Measurements from ENCODE around the gene SHBG. TPM values are rescaled to one million over a fixed set of nuclear protein-coding genes. Genes with fewer than 3 reads are reported as not detected.

Gene SHBG, protein sequence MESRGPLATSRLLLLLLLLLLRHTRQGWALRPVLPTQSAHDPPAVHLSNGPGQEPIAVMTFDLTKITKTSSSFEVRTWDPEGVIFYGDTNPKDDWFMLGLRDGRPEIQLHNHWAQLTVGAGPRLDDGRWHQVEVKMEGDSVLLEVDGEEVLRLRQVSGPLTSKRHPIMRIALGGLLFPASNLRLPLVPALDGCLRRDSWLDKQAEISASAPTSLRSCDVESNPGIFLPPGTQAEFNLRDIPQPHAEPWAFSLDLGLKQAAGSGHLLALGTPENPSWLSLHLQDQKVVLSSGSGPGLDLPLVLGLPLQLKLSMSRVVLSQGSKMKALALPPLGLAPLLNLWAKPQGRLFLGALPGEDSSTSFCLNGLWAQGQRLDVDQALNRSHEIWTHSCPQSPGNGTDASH
- total RNA-seq (2014; rRNA removed; shearing (Covaris generic)): 0.38 and 0.66 TPM in 2 replicates
- 0.48 and 0.90 TPM in 2 replicates for polyA plus RNA-seq (2016; fragmentation: Nextera tagmentation; extraction: Ambion mirVana)
- long read RNA-seq, partial matches to known transcripts: 1 of 1 reads
- long read RNA-seq, other reads (novel, unspliced or antisense): 0 of 1 reads

DNA sequence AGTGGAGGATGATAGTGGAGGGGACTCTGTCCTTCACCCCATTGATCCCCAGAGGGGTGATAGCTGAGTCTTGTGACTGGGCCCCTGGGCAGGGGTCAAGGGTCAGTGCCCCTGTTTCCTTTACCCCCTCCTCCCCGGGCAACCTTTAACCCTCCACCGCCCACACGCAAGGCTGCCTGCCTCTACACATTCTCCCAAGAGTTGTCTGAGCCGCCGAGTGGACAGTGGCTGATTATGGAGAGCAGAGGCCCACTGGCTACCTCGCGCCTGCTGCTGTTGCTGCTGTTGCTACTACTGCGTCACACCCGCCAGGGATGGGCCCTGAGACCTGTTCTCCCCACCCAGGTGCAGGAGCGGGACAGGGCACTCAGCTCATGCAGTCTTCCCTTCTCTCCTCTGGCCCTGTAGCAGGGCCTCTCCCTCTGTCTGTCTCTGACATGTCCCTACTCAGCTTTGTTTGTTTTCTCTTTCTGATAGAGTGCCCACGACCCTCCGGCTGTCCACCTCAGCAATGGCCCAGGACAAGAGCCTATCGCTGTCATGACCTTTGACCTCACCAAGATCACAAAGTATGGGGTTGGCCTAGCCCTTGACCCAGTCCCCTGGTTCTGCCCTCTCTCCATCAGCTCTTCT lies at the start of gene SHBG:
TSS of gene SHBG (plus strand) at position 197 of the 633 bp plus-strand sequence. CDS start at position 235, 38 bp downstream.
- peaks cover 26% of the 10 kb centered on the region for H3K4me1 Mint-ChIP-seq
- Histone ChIP-seq H3K4me3 (no peak within 1 kb of the TSS), H3K9me2 (ENCODE audit: insufficient read depth) (no peaks in the 10 kb centered on the region), H2AFZ (no peak within 1 kb of the TSS), H3K79me2 (replicated peaks; ENCODE audit: insufficient read depth) (peaks cover 4% of the 10 kb centered on the region; the same call in 1 of the 2 replicates), H3K4me1 (ENCODE audit: insufficient read depth) (peaks cover 7% of the 10 kb centered on the region), H3K4me2 (no peak within 1 kb of the TSS), H3K27ac (ENCODE audit: low read depth) (no peak within 1 kb of the TSS), H3K36me3 (ENCODE audit: insufficient read depth) (no peaks in the 10 kb centered on the region), H3F3A (replicated peaks; ENCODE audit: low read depth) (peaks cover 18% of the 10 kb centered on the region; the same call in 1 of the 2 replicates), H3K27me3 (ENCODE audit: insufficient read depth) (no peaks in the 10 kb centered on the region), H4K20me1 (replicated peaks; ENCODE audit: insufficient read depth) (no peaks in the 10 kb centered on the region)
- H3K27ac Mint-ChIP-seq: no peak within 1 kb of the TSS
- no peaks in the 10 kb centered on the region for H3K9me3 Mint-ChIP-seq
- no peak for ATAC-seq
- H3K4me3 Mint-ChIP-seq: no peak within 1 kb of the TSS; the same call in 2 of the 3 replicates
- no peak for DNase-seq (ENCODE audit: low spot score)
- TF ChIP-seq EZH2 (IDR thresholded peaks at IDR 0.05; ENCODE audit: low read depth, unreplicated experiment): no peak
- TF ChIP-seq, protein P1, sequence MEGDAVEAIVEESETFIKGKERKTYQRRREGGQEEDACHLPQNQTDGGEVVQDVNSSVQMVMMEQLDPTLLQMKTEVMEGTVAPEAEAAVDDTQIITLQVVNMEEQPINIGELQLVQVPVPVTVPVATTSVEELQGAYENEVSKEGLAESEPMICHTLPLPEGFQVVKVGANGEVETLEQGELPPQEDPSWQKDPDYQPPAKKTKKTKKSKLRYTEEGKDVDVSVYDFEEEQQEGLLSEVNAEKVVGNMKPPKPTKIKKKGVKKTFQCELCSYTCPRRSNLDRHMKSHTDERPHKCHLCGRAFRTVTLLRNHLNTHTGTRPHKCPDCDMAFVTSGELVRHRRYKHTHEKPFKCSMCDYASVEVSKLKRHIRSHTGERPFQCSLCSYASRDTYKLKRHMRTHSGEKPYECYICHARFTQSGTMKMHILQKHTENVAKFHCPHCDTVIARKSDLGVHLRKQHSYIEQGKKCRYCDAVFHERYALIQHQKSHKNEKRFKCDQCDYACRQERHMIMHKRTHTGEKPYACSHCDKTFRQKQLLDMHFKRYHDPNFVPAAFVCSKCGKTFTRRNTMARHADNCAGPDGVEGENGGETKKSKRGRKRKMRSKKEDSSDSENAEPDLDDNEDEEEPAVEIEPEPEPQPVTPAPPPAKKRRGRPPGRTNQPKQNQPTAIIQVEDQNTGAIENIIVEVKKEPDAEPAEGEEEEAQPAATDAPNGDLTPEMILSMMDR (conservative IDR thresholded peaks at IDR 0.05; ENCODE audit: low read depth in 2 of 2): no peak
- peaks cover 13% of the 10 kb centered on the region; the same call in 2 of the 3 replicates for H3K36me3 Mint-ChIP-seq (ENCODE audit: low read depth)
- H3K27me3 Mint-ChIP-seq (ENCODE audit: insufficient read depth, low read depth, poor library complexity): peaks cover 28% of the 10 kb centered on the region

DNA sequence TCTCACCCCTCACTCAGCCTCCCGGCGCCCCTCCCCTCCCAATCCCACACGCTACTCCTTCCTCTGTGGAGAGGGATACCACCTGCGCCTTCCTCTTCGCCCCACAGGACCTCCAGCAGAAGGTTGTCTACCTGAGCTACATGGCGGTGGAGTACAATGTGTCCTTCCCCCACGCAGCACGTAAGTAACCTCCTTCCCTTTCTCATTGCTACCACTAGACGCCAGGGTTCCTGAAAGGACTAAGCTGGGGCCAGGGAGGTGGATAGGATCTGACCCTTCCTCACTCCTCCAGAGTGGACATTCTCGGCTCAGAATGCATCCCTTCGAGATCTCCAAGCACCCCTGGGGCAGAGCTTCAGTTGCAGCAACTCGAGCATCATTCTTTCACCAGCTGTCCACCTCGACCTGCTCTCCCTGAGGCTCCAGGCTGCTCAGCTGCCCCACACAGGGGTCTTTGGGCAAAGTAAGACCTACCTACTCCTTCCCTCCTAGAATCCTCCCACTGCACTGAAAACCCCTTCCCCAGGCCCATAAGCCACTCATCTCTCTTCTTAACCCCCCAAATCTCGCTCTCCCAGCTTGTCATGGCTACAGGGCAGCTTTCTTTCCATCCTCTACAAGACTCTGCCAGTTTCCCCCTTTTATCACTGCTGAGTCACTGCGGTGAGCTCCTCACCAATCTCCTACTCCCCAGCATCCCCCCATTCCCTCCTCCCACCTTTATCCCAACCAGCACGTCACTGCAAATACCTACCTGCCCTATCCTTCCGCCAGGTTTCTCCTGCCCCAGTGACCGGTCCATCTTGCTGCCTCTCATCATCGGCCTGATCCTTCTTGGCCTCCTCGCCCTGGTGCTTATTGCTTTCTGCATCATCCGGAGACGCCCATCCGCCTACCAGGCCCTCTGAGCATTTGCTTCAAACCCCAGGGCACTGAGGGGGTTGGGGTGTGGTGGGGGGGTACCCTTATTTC lies 49.0 kb upstream of the SHBG start:
- Histone ChIP-seq H3K4me3 (no peak overlapping the region), H3K4me2 (no peak overlapping the region), H3F3A (replicated peaks; ENCODE audit: low read depth) (peaks cover 62% of the 10 kb centered on the region), H3K9me2 (ENCODE audit: insufficient read depth) (no peaks in the 10 kb centered on the region; the same call in 1 of the 2 replicates), H4K20me1 (replicated peaks; ENCODE audit: insufficient read depth) (peaks cover 18% of the 10 kb centered on the region), H3K36me3 (ENCODE audit: insufficient read depth) (peaks cover 26% of the 10 kb centered on the region), H3K27me3 (ENCODE audit: insufficient read depth) (no peaks in the 10 kb centered on the region), H3K4me1 (ENCODE audit: insufficient read depth) (peaks cover 31% of the 10 kb centered on the region), H2AFZ (no peak overlapping the region), H3K79me2 (replicated peaks; ENCODE audit: insufficient read depth) (peaks cover 46% of the 10 kb centered on the region), H3K27ac (ENCODE audit: low read depth) (no peak overlapping the region)
- peaks cover 73% of the 10 kb centered on the region for H3K36me3 Mint-ChIP-seq (ENCODE audit: low read depth)
- peak overlapping the region; percentile 26; the same call in 2 of the 3 replicates for H3K4me3 Mint-ChIP-seq
- peaks cover 65% of the 10 kb centered on the region for H3K4me1 Mint-ChIP-seq
- peak; percentile 11 for DNase-seq (ENCODE audit: low spot score)
- H3K27ac Mint-ChIP-seq: peak overlapping the region; percentile 78
- no peak for ATAC-seq
- H3K27me3 Mint-ChIP-seq (ENCODE audit: insufficient read depth, low read depth, poor library complexity): peaks cover 57% of the 10 kb centered on the region
- H3K9me3 Mint-ChIP-seq: peaks cover 5% of the 10 kb centered on the region; the same call in 2 of the 3 replicates
- TF ChIP-seq EZH2phosphoT487 (IDR thresholded peaks at IDR 0.05; ENCODE audit: unreplicated experiment): no peak
- no peak for TF ChIP-seq POLR2AphosphoS5 (IDR thresholded peaks at IDR 0.05; ENCODE audit: low read depth)
- TF ChIP-seq STAT1 (IDR thresholded peaks at IDR 0.05; ENCODE audit: unreplicated experiment): no peak
- no peak for TF ChIP-seq CREB1 (CRISPR knock-in tag; IDR thresholded peaks at IDR 0.05; ENCODE audit: low read depth)
- TF ChIP-seq ZNF331 (CRISPR knock-in tag; IDR thresholded peaks at IDR 0.05; ENCODE audit: low read depth): no peak
- TF ChIP-seq ZNF114 (CRISPR knock-in tag; IDR thresholded peaks at IDR 0.05): no peak
- TF ChIP-seq JUNB (IDR thresholded peaks at IDR 0.05; ENCODE audit: unreplicated experiment): no peak
- TF ChIP-seq, protein P1 (conservative IDR thresholded peaks at IDR 0.05; ENCODE audit: low read depth in 2 of 2): no peak

Data from GM23338 (cell line).